MV-4-11 (cell line): ENCODE measurements around the gene EXOC6B.

Experiments used
- DNase-seq: peaks from one replicate; lab custom pipeline; 2025; lab: John Stamatoyannopoulos, UW

Gene EXOC6B

GRCh38 chr2:72132981-72133720 is 692.7 kb downstream of the EXOC6B start:
- DNase-seq: no peak

- DNase-seq: no peak
Observed at GRCh38 chr2:72131916-72132841, 693.7 kb downstream of the EXOC6B start.

- no peak for DNase-seq
Observed at GRCh38 chr2:72131371-72131891, 694.4 kb downstream of the EXOC6B start.

GRCh38 chr2:72130659-72131360 is 695.0 kb downstream of the EXOC6B start:
- no peak for DNase-seq

- DNase-seq: no peak
Observed at GRCh38 chr2:72129681-72130340, 696.0 kb downstream of the EXOC6B start.

- DNase-seq: no peak
Observed at GRCh38 chr2:72128843-72129227, 697.0 kb downstream of the EXOC6B start.

- no peak for DNase-seq
Observed at GRCh38 chr2:72128059-72128842, 697.6 kb downstream of the EXOC6B start.

GRCh38 chr2:72127401-72128058 is 698.3 kb downstream of the EXOC6B start:
- no peak for DNase-seq

- peak; percentile 79 for DNase-seq
Observed at GRCh38 chr2:72126186-72127100, 699.4 kb downstream of the EXOC6B start.
